CD4-positive, alpha-beta T cell treated with Interleukin-1 beta for 1 hour (primary cell): ENCODE measurements around the gene CD300LB.

Source experiments
- DNase-seq, 2 donors: peaks; one replicate each; pipeline ENCODE4 v3.0.0-alpha.2; 2020 to 2022

The CD300LB gene

GRCh38 chr17:74547736-74548135, 16.5 kb upstream of the CD300LB start:
- DNase-seq: no peak

GRCh38 chr17:74547264-74547663, 16.0 kb upstream of the CD300LB start:
- DNase-seq: no peak

- no peak for DNase-seq
Measured at GRCh38 chr17:74546586-74546985, 15.3 kb upstream of the CD300LB start.

GRCh38 chr17:74545843-74546230, 14.6 kb upstream of the CD300LB start, which contains the start of gene CD300C:
CD300C (minus strand) TSS chr17:74546115; CDS start chr17:74545782, 333 bp downstream.
- DNase-seq: peak in 1 of 2 donors; percentile 71

- DNase-seq: no peak
Measured at GRCh38 chr17:74544991-74545842, 13.9 kb upstream of the CD300LB start.

- no peak for DNase-seq
Measured at GRCh38 chr17:74543891-74544760, 12.9 kb upstream of the CD300LB start.

- no peak for DNase-seq
Measured at GRCh38 chr17:74543406-74543805, 12.1 kb upstream of the CD300LB start.

GRCh38 chr17:74542727-74543383, 11.6 kb upstream of the CD300LB start:
- no peak for DNase-seq

- no peak for DNase-seq
Measured at GRCh38 chr17:74542166-74542565, 10.9 kb upstream of the CD300LB start.

GRCh38 chr17:74541176-74542111, 10.2 kb upstream of the CD300LB start:
- no peak for DNase-seq

- no peak for DNase-seq
Measured at GRCh38 chr17:74539281-74539820, 8.1 kb upstream of the CD300LB start.

GRCh38 chr17:74536890-74537289, 5.6 kb upstream of the CD300LB start:
- no peak for DNase-seq

- DNase-seq: peak; percentile 31 to 81
Measured at GRCh38 chr17:74532115-74532514, 840 bp upstream of the CD300LB start.

- DNase-seq: no peak
Measured at GRCh38 chr17:74530831-74531150, 484 bp downstream of the CD300LB start.

GRCh38 chr17:74529243-74529642, 2.0 kb downstream of the CD300LB start:
- DNase-seq: no peak

GRCh38 chr17:74528491-74529199, 2.6 kb downstream of the CD300LB start:
- peak; percentile 12 to 75 for DNase-seq

- no peak for DNase-seq
Measured at GRCh38 chr17:74527756-74528155, 3.5 kb downstream of the CD300LB start.

- DNase-seq: no peak
Measured at GRCh38 chr17:74527081-74527480, 4.2 kb downstream of the CD300LB start.

GRCh38 chr17:74526681-74527080, 4.6 kb downstream of the CD300LB start:
- DNase-seq: no peak

- DNase-seq: no peak
Measured at GRCh38 chr17:74525781-74526288, 5.4 kb downstream of the CD300LB start.

- DNase-seq: no peak
Measured at GRCh38 chr17:74525465-74525725, 5.9 kb downstream of the CD300LB start.
